ENCODE measurements around the gene NDP. TPM values are rescaled to one million over a fixed set of nuclear protein-coding genes. Genes with fewer than 3 reads are reported as not detected.

NDP gene
- total RNA-seq, 1 donor from 2014 or later = 0.29 TPM

GRCh38 chrX:44016906-44017305 lies 43.7 kb upstream of the NDP start:
- H3K27me3 Mint-ChIP-seq (ENCODE audit: low read depth) = no peaks in the 10 kb centered on the region
- no peaks in the 10 kb centered on the region for H3K4me1 Mint-ChIP-seq
- peaks cover 37% of the 10 kb centered on the region for H3K9me3 Mint-ChIP-seq
- no peak for DNase-seq (ENCODE audit: low spot score in 2 of 2, unreplicated experiment in 2 of 2)
- H3K4me3 Mint-ChIP-seq = no peak overlapping the region
- no peak for TF ChIP-seq CTCF (IDR thresholded peaks at IDR 0.05; ENCODE audit: unreplicated experiment)
- no peaks in the 10 kb centered on the region for H3K36me3 Mint-ChIP-seq
- no peak overlapping the region for H3K27ac Mint-ChIP-seq

- no peak overlapping the region for H3K4me3 Mint-ChIP-seq
- no peaks in the 10 kb centered on the region for H3K27me3 Mint-ChIP-seq (ENCODE audit: low read depth)
- DNase-seq (ENCODE audit: low spot score in 2 of 2, unreplicated experiment in 2 of 2) = no peak
- no peak for TF ChIP-seq CTCF (IDR thresholded peaks at IDR 0.05; ENCODE audit: unreplicated experiment)
- no peaks in the 10 kb centered on the region for H3K4me1 Mint-ChIP-seq
- H3K9me3 Mint-ChIP-seq = peaks cover 46% of the 10 kb centered on the region
- no peaks in the 10 kb centered on the region for H3K36me3 Mint-ChIP-seq
- H3K27ac Mint-ChIP-seq = no peak overlapping the region
These were observed 39.4 kb upstream of the NDP start for GRCh38 chrX:44012484-44013096.

GRCh38 chrX:44011506-44011905 lies 38.3 kb upstream of the NDP start:
- Mint-ChIP-seq H3K9me3 (peaks cover 49% of the 10 kb centered on the region), H3K36me3 (no peaks in the 10 kb centered on the region), H3K27me3 (ENCODE audit: low read depth) (no peaks in the 10 kb centered on the region), H3K4me3 (no peak overlapping the region), H3K27ac (no peak overlapping the region), H3K4me1 (no peaks in the 10 kb centered on the region)
- no peak for DNase-seq (ENCODE audit: low spot score in 2 of 2, unreplicated experiment in 2 of 2)
- no peak for TF ChIP-seq CTCF (IDR thresholded peaks at IDR 0.05; ENCODE audit: unreplicated experiment)

- Mint-ChIP-seq H3K27ac (no peak overlapping the region), H3K9me3 (peaks cover 49% of the 10 kb centered on the region), H3K36me3 (no peaks in the 10 kb centered on the region), H3K4me1 (no peaks in the 10 kb centered on the region), H3K4me3 (no peak overlapping the region), H3K27me3 (ENCODE audit: low read depth) (no peaks in the 10 kb centered on the region)
- DNase-seq (ENCODE audit: low spot score in 2 of 2, unreplicated experiment in 2 of 2) = no peak
- no peak for TF ChIP-seq CTCF (IDR thresholded peaks at IDR 0.05; ENCODE audit: unreplicated experiment)
These were observed 37.4 kb upstream of the NDP start for GRCh38 chrX:44010626-44011025.

- DNase-seq (ENCODE audit: low spot score in 2 of 2, unreplicated experiment in 2 of 2) = no peak
- Mint-ChIP-seq H3K27me3 (ENCODE audit: low read depth) (no peaks in the 10 kb centered on the region), H3K4me3 (no peak overlapping the region), H3K4me1 (no peaks in the 10 kb centered on the region), H3K9me3 (peaks cover 32% of the 10 kb centered on the region), H3K27ac (no peak overlapping the region), H3K36me3 (no peaks in the 10 kb centered on the region)
- no peak for TF ChIP-seq CTCF (IDR thresholded peaks at IDR 0.05; ENCODE audit: unreplicated experiment)
These were observed 32.9 kb upstream of the NDP start for GRCh38 chrX:44006081-44006480.

- TF ChIP-seq CTCF (IDR thresholded peaks at IDR 0.05; ENCODE audit: unreplicated experiment) = no peak
- Mint-ChIP-seq H3K27me3 (ENCODE audit: low read depth) (no peaks in the 10 kb centered on the region), H3K4me1 (no peaks in the 10 kb centered on the region), H3K27ac (no peak overlapping the region), H3K9me3 (peaks cover 31% of the 10 kb centered on the region), H3K4me3 (no peak overlapping the region), H3K36me3 (no peaks in the 10 kb centered on the region)
- DNase-seq (ENCODE audit: low spot score in 2 of 2, unreplicated experiment in 2 of 2) = no peak
These were observed 30.8 kb upstream of the NDP start for GRCh38 chrX:44003975-44004374.

Data from mesothelial cell of epicardium (in vitro differentiated cells).